ENCODE data around the gene FAF2.

Gene FAF2

GRCh38 chr5:176458904-176459561 lies 10.8 kb downstream of the FAF2 start:
- Histone ChIP-seq H3K36me3 (ENCODE audit: insufficient read depth, low read length) (peaks cover 26% of the 10 kb centered on the region), H3K9ac (ENCODE audit: low read length) (no peak overlapping the region), H3K9me3 (ENCODE audit: low read length) (no peaks in the 10 kb centered on the region), H3K27ac (ENCODE audit: low read depth, low read length, poor library complexity, severe bottlenecking) (no peak overlapping the region), H4K20me1 (ENCODE audit: insufficient read depth, low read length) (no peaks in the 10 kb centered on the region), H3K4me3 (ENCODE audit: low read depth, low read length, poor library complexity, severe bottlenecking) (no peak overlapping the region), H3K27me3 (ENCODE audit: insufficient read depth, low read length) (no peaks in the 10 kb centered on the region), H3K4me2 (ENCODE audit: low read length) (no peak overlapping the region), H2AFZ (ENCODE audit: low read length) (no peak overlapping the region), H3K79me2 (ENCODE audit: insufficient read depth, low read length) (peaks cover 59% of the 10 kb centered on the region), H3K9me2 (ENCODE audit: low read depth, low read length) (no peaks in the 10 kb centered on the region), H3F3A (ENCODE audit: insufficient read depth, low read length) (no peaks in the 10 kb centered on the region), H3K4me1 (ENCODE audit: insufficient read depth, low read length, severe bottlenecking) (no peaks in the 10 kb centered on the region)
- TF ChIP-seq, protein P1, sequence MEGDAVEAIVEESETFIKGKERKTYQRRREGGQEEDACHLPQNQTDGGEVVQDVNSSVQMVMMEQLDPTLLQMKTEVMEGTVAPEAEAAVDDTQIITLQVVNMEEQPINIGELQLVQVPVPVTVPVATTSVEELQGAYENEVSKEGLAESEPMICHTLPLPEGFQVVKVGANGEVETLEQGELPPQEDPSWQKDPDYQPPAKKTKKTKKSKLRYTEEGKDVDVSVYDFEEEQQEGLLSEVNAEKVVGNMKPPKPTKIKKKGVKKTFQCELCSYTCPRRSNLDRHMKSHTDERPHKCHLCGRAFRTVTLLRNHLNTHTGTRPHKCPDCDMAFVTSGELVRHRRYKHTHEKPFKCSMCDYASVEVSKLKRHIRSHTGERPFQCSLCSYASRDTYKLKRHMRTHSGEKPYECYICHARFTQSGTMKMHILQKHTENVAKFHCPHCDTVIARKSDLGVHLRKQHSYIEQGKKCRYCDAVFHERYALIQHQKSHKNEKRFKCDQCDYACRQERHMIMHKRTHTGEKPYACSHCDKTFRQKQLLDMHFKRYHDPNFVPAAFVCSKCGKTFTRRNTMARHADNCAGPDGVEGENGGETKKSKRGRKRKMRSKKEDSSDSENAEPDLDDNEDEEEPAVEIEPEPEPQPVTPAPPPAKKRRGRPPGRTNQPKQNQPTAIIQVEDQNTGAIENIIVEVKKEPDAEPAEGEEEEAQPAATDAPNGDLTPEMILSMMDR (IDR thresholded peaks at IDR 0.05; ENCODE audit: low read length): no peak
- no peak for TF ChIP-seq EZH2 (IDR thresholded peaks at IDR 0.05; ENCODE audit: borderline replicate concordance, low read length)

GRCh38 chr5:176461349-176461748 lies 13.2 kb downstream of the FAF2 start:
- no peaks in the 10 kb centered on the region for H4K20me1 ChIP-seq (ENCODE audit: insufficient read depth, low read length)
- no peaks in the 10 kb centered on the region for H3K9me3 ChIP-seq (ENCODE audit: low read length)
- H3K4me1 ChIP-seq (ENCODE audit: insufficient read depth, low read length, severe bottlenecking): no peaks in the 10 kb centered on the region

GRCh38 chr5:176463113-176463764 lies 15.1 kb downstream of the FAF2 start:
- H3F3A ChIP-seq (ENCODE audit: insufficient read depth, low read length): no peaks in the 10 kb centered on the region
- peaks cover 60% of the 10 kb centered on the region for H3K79me2 ChIP-seq (ENCODE audit: insufficient read depth, low read length)
- H3K9me3 ChIP-seq (ENCODE audit: low read length): no peaks in the 10 kb centered on the region
- no peaks in the 10 kb centered on the region for H4K20me1 ChIP-seq (ENCODE audit: insufficient read depth, low read length)
- H3K36me3 ChIP-seq (ENCODE audit: insufficient read depth, low read length): peaks cover 39% of the 10 kb centered on the region
- no peak overlapping the region for H3K27ac ChIP-seq (ENCODE audit: low read depth, low read length, poor library complexity, severe bottlenecking)
- H3K4me3 ChIP-seq (ENCODE audit: low read depth, low read length, poor library complexity, severe bottlenecking): no peak overlapping the region
- H3K9me2 ChIP-seq (ENCODE audit: low read depth, low read length): no peaks in the 10 kb centered on the region
- H3K4me2 ChIP-seq (ENCODE audit: low read length): no peak overlapping the region
- no peak overlapping the region for H3K9ac ChIP-seq (ENCODE audit: low read length)
- H3K4me1 ChIP-seq (ENCODE audit: insufficient read depth, low read length, severe bottlenecking): no peaks in the 10 kb centered on the region
- no peak overlapping the region for H2AFZ ChIP-seq (ENCODE audit: low read length)
- no peaks in the 10 kb centered on the region for H3K27me3 ChIP-seq (ENCODE audit: insufficient read depth, low read length)
- TF ChIP-seq, protein P1 (IDR thresholded peaks at IDR 0.05; ENCODE audit: low read length): no peak
- no peak for TF ChIP-seq EZH2 (IDR thresholded peaks at IDR 0.05; ENCODE audit: borderline replicate concordance, low read length)

More at GRCh38 chr5:176461349-176461748, 13.2 kb downstream of the FAF2 start:
- H2AFZ ChIP-seq (ENCODE audit: low read length): no peak overlapping the region
- no peaks in the 10 kb centered on the region for H3F3A ChIP-seq (ENCODE audit: insufficient read depth, low read length)
- H3K27ac ChIP-seq (ENCODE audit: low read depth, low read length, poor library complexity, severe bottlenecking): no peak overlapping the region
- no peak overlapping the region for H3K4me2 ChIP-seq (ENCODE audit: low read length)
- H3K27me3 ChIP-seq (ENCODE audit: insufficient read depth, low read length): no peaks in the 10 kb centered on the region
- peaks cover 67% of the 10 kb centered on the region for H3K79me2 ChIP-seq (ENCODE audit: insufficient read depth, low read length)
- no peak overlapping the region for H3K9ac ChIP-seq (ENCODE audit: low read length)
- H3K9me2 ChIP-seq (ENCODE audit: low read depth, low read length): no peaks in the 10 kb centered on the region
- TF ChIP-seq, protein P1 (IDR thresholded peaks at IDR 0.05; ENCODE audit: low read length): no peak
- TF ChIP-seq EZH2 (IDR thresholded peaks at IDR 0.05; ENCODE audit: borderline replicate concordance, low read length): no peak
- no peak overlapping the region for H3K4me3 ChIP-seq (ENCODE audit: low read depth, low read length, poor library complexity, severe bottlenecking)
- peaks cover 29% of the 10 kb centered on the region; the same call in 1 of the 2 replicates for H3K36me3 ChIP-seq (ENCODE audit: insufficient read depth, low read length)

Data from OCI-LY1 (cell line).